ENCODE measurements around the gene SH3RF3.

GRCh38 chr2:109290887-109291643, 162.1 kb downstream of the SH3RF3 start:
- no peak for TF ChIP-seq JARID2 (CRISPR knock-in tag; IDR thresholded peaks at IDR 0.05; ENCODE audit: insufficient replicate concordance)
- TF ChIP-seq MXD4 (CRISPR knock-in tag; IDR thresholded peaks at IDR 0.05), result no peak
- TF ChIP-seq, protein P1, sequence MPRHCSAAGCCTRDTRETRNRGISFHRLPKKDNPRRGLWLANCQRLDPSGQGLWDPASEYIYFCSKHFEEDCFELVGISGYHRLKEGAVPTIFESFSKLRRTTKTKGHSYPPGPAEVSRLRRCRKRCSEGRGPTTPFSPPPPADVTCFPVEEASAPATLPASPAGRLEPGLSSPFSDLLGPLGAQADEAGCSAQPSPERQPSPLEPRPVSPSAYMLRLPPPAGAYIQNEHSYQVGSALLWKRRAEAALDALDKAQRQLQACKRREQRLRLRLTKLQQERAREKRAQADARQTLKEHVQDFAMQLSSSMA (CRISPR knock-in tag; IDR thresholded peaks at IDR 0.05), result no peak
- TF ChIP-seq CTCF (CRISPR knock-in tag; IDR thresholded peaks at IDR 0.05), result no peak
- TF ChIP-seq NR1H2 (CRISPR knock-in tag; IDR thresholded peaks at IDR 0.05; ENCODE audit: borderline replicate concordance, low read depth), result no peak
- TF ChIP-seq ZNF274 (CRISPR knock-in tag; IDR thresholded peaks at IDR 0.05), result no peak
- TF ChIP-seq MAFK (conservative IDR thresholded peaks at IDR 0.05 in 1 of 2, IDR thresholded peaks at IDR 0.05 in 1 of 2; ENCODE audit: low read length in 2 of 2), result no peak
- no peak for TF ChIP-seq ZNF317 (CRISPR knock-in tag; IDR thresholded peaks at IDR 0.05)
- no peak for TF ChIP-seq HOXA7 (CRISPR knock-in tag; IDR thresholded peaks at IDR 0.05)
- no peak for TF ChIP-seq MEIS2 (CRISPR knock-in tag; IDR thresholded peaks at IDR 0.05)
- no peak for TF ChIP-seq LCORL (IDR thresholded peaks at IDR 0.05)
- TF ChIP-seq LCORL (CRISPR knock-in tag; IDR thresholded peaks at IDR 0.05), result no peak
- TF ChIP-seq, protein P2, sequence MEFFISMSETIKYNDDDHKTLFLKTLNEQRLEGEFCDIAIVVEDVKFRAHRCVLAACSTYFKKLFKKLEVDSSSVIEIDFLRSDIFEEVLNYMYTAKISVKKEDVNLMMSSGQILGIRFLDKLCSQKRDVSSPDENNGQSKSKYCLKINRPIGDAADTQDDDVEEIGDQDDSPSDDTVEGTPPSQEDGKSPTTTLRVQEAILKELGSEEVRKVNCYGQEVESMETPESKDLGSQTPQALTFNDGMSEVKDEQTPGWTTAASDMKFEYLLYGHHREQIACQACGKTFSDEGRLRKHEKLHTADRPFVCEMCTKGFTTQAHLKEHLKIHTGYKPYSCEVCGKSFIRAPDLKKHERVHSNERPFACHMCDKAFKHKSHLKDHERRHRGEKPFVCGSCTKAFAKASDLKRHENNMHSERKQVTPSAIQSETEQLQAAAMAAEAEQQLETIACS (CRISPR knock-in tag; IDR thresholded peaks at IDR 0.05), result no peak
